AG04450 (cell line): ENCODE results near the gene NKX2-1. TPM values are rescaled to one million over a fixed set of nuclear protein-coding genes. Genes with fewer than 3 reads are reported as not detected.

Experiments
- CTCF ChIA-PET: fragments of 300-600, 350-600 bp; formaldehyde crosslinking; extraction: SDS; loops from one replicate; lab custom pipeline; 2022; ENCODE audit warnings: antibody characterized with exemption, inconsistent platforms; lab: Charles Lee
- POLR2A ChIA-PET: fragments of 350-600 bp; formaldehyde crosslinking; extraction: SDS; loops from one replicate; lab custom pipeline; 2021; ENCODE audit warnings: antibody characterized with exemption, inconsistent platforms; lab: Yijun Ruan, JAX
- DNase-seq: peaks from one replicate; pipeline ENCODE4 v3.0.0-alpha.2; 2011; ENCODE audit warnings: low read depth, low spot score
- H3K27ac ChIP-seq: one replicate; pipeline ENCODE4 v1.5.1; 2012; ENCODE audit warnings: low read depth, low read length, control low read depth
- H3K27me3 ChIP-seq: one replicate; pipeline ENCODE4 v1.6.0; 2012; ENCODE audit warnings: low read length; ENCODE audit not compliant: control insufficient read depth, insufficient read depth
- H3K4me3 ChIP-seq: 2 replicates; pipeline ENCODE4 v1.5.1; 2011; ENCODE audit warnings: mild to moderate bottlenecking, low read depth, low read length, control low read depth
- H3K9me3 ChIP-seq: 2 replicates; pipeline ENCODE4 v1.5.1; 2012; ENCODE audit warnings: low read length; ENCODE audit not compliant: control insufficient read depth, insufficient read depth
- polyA plus RNA-seq: library from polyadenylated mRNA; depleted of rRNA; stranded (reverse); fragments of >200 nt; gene quantifications from 2 replicates; pipeline ENCODE4 v1.2.3, GENCODE V29; 2011
- TF ChIP-seq, protein P1 (sequence below): IDR thresholded peaks from 2 replicates; pipeline ENCODE4 v1.5.1; 2011; ENCODE audit warnings: low read depth, low read length, control low read depth, inconsistent platforms

Gene NKX2-1
- polyA plus RNA-seq, 1 experiment, result not detected

DNA sequence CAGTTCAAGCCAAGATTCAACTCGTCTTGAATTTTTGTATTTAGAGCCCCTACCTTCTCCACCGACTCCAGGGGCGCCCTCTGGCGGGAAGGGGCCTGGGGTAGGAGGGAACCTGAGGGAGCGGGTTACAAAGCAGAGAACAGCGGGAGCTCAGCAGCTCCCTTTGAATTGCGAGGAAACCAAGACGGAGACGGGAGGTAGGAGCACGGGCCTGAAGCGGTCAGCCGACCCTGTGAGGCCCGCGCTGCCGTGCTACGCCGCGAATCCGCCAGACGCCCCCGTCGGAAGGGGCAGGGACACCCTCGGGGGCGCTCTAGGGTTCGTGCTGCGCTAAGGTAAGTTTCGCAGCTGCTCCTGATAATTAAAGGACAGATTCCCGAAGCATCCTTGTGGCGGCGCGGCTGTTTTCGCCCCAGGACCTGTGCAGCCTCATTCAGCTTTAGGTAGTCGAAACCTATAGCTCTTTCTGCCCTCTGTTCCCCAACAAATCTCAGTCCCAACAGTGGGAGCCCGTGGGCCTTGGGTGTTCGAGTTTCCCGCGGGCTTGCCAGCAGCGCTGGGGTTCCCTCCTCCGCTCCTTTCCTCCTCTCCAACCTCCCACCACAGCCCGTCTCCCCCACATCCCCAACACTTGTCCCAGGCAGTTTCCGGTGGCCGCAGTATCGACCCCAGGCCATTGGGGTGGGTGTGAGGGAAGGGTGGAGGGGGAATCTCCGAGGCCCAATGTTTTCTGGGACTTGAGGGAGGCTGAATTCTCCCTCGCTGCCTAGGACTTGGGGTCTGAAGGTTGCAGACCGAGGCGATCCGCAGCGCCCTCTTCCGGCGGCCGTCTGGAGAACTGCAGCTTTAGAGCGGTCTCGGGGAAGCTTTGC is 5.1 kb upstream of the NKX2-1 start:
- no peak overlapping the region for H3K4me3 ChIP-seq
- no peak overlapping the region for H3K27ac ChIP-seq
- POLR2A ChIA-PET, result no interaction called here
- DNase-seq, result no peak
- TF ChIP-seq, protein P1, sequence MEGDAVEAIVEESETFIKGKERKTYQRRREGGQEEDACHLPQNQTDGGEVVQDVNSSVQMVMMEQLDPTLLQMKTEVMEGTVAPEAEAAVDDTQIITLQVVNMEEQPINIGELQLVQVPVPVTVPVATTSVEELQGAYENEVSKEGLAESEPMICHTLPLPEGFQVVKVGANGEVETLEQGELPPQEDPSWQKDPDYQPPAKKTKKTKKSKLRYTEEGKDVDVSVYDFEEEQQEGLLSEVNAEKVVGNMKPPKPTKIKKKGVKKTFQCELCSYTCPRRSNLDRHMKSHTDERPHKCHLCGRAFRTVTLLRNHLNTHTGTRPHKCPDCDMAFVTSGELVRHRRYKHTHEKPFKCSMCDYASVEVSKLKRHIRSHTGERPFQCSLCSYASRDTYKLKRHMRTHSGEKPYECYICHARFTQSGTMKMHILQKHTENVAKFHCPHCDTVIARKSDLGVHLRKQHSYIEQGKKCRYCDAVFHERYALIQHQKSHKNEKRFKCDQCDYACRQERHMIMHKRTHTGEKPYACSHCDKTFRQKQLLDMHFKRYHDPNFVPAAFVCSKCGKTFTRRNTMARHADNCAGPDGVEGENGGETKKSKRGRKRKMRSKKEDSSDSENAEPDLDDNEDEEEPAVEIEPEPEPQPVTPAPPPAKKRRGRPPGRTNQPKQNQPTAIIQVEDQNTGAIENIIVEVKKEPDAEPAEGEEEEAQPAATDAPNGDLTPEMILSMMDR, result peak; percentile 32; the same call in 1 of the 2 replicates
- peaks cover 67% of the 10 kb centered on the region for H3K27me3 ChIP-seq
- CTCF ChIA-PET, result interaction anchor here (0.6 to 2.7 kb wide), 4 partner anchors 12 to 67 kb away, joined by 3 to 9 read pairs (median 4); no protein-coding TSS in a partner anchor
- peaks cover 10% of the 10 kb centered on the region; the same call in 1 of the 2 replicates for H3K9me3 ChIP-seq

DNA sequence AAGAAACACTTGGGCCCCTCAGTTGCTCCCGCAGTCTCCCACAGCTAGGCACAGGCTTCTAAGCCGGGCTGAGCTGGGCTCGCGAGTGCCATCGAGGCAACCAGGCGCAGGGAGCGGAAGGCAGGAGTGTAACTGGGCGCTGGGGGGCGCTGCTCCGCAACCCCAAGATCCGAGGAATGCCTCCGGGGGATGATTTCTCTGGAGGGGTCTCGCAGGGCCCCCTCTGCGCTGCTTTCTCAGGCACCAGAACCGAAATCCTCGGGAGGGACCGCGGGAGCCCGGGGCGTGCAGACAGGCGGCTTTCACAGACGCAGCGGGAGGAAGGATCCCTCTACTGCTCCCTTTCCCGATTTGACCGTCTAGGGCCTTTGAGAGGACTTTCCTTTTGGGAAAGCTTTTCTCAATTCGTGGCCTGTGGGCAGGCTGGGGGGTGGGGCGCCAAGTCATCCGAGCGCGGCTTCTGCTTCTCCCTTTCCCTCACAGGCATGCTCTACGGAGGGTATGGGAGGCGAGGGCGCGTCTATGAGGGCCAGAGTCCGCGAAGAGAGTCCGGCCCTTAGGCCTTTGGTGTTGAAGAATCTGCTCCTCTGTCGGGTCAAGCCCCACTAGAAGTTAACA is 4.3 kb upstream of the NKX2-1 start:
- H3K27ac ChIP-seq, result no peak overlapping the region
- H3K4me3 ChIP-seq, result no peak overlapping the region
- TF ChIP-seq, protein P1, result no peak
- DNase-seq, result no peak
- peaks cover 10% of the 10 kb centered on the region; the same call in 1 of the 2 replicates for H3K9me3 ChIP-seq
- POLR2A ChIA-PET, result no interaction called here
- H3K27me3 ChIP-seq, result peaks cover 74% of the 10 kb centered on the region
- CTCF ChIA-PET, result interaction anchor here (0.6 to 2.7 kb wide), 3 partner anchors 13 to 67 kb away, joined by 3 to 9 read pairs (median 5); no protein-coding TSS in a partner anchor

DNA sequence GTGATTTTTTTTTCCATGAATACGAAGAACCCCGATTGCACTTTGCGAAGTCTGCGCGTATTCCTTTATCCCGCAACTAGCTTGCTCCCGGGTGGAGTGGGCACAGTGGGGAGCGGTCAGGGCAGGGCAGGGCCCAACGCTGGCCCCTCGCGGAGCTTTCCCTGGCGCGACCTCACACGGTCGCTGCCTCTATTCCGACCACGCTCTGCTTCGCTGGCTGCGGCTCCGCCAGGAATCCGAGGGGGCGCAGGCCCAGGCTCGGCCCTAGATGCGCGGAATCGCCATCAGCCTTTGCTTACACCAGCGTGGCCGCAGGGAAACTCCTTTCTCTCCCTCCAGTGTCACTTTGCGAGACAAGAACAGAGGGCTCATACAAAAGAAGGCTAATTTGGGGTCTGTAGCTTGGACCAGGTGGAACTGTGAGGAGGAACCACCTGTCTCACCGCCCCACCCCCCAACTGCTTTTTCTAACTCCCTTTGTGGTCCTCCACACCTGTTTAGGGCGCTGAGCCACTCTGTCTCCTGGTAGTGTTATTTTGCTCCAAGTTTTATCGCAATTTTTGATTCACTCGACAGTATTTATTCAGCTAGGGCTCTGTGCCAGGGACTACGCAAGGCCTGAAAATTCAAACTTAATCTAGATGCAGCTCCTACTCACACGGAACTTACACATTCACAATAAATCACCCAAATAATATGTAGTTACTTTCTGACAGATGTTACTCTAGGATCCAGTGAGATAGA is 3.1 kb upstream of the NKX2-1 start:
- Histone ChIP-seq H3K9me3 (peaks cover 10% of the 10 kb centered on the region; the same call in 1 of the 2 replicates), H3K27ac (no peak overlapping the region), H3K27me3 (peaks cover 85% of the 10 kb centered on the region), H3K4me3 (no peak overlapping the region)
- no peak for DNase-seq
- ChIA-PET CTCF (no interaction called here), POLR2A (no interaction called here)
- TF ChIP-seq, protein P1, result no peak

DNA sequence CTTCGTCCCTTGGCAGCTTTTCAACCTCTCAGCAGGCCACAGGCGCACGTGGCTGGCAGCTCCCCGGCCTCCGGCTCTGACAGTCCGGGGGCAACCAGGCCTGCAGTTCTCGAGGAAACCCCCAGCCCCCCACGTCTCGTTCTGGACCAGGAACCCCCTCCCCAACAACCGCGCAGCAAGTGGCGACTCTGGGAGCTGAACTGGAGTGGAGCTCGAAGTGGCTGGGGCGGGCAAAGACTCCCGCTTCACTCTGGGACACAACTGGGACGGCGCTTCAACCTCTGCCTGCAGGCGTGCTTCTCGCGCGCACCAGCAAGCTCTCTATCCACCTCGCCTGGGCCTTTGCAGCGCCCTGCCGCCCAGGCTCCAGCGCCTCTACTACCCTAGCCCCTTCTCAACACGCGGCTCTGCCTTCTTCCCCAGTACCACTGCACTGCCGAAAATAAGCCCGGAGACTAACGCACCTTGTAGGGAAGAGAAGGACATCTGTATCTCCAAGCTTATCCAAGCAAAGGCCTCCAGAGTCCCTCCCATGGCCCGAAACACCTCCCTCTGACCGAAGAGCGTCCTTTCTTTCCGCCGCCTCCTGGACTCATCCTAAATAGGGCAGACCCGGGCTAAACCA is 2.4 kb upstream of the NKX2-1 start:
- TF ChIP-seq, protein P1, result no peak
- peaks cover 10% of the 10 kb centered on the region; the same call in 1 of the 2 replicates for H3K9me3 ChIP-seq
- H3K27me3 ChIP-seq, result peaks cover 85% of the 10 kb centered on the region
- H3K4me3 ChIP-seq, result no peak overlapping the region
- DNase-seq, result no peak
- no peak overlapping the region for H3K27ac ChIP-seq
- ChIA-PET CTCF (interaction anchor here (0.6 kb wide), 1 partner anchor 639 kb away, joined by 3 read pairs; no protein-coding TSS in a partner anchor), POLR2A (no interaction called here)
